ENCODE results near the gene MYL11.
"Not testable (repeated sequence)": the region's sequence is repeated elsewhere in the genome, so short reads cannot be mapped to it uniquely, and the experiment has no call there.

GRCh38 chr16:30396627-30397026 lies 22.0 kb downstream of the MYL11 start:
- TF ChIP-seq POLR2A (IDR thresholded peaks at IDR 0.05; ENCODE audit: borderline replicate concordance, extremely low read depth, insufficient read depth, insufficient read length); CTCF (IDR thresholded peaks at IDR 0.05 in 2 of 3, conservative IDR thresholded peaks at IDR 0.05 in 1 of 3; ENCODE audit: borderline replicate concordance in 1 of 3, insufficient read depth in 1 of 3, low read depth in 2 of 3, low read length in 2 of 3); TCF7L2 (IDR thresholded peaks at IDR 0.05; ENCODE audit: borderline replicate concordance, extremely low read depth, insufficient read depth, insufficient read length); JUND (IDR thresholded peaks at IDR 0.05); POLR2AphosphoS5 (IDR thresholded peaks at IDR 0.05; ENCODE audit: low read depth, low read length); RAD21 (IDR thresholded peaks at IDR 0.05; ENCODE audit: low read depth); ATF3 (IDR thresholded peaks at IDR 0.05); SRF (IDR thresholded peaks at IDR 0.05; ENCODE audit: low read depth); FOSL1 (IDR thresholded peaks at IDR 0.05; ENCODE audit: low read depth); EZH2phosphoT487 (IDR thresholded peaks at IDR 0.05; ENCODE audit: borderline replicate concordance); REST (IDR thresholded peaks at IDR 0.05; ENCODE audit: low read depth); ELF1 (IDR thresholded peaks at IDR 0.05; ENCODE audit: borderline replicate concordance, low read depth): not testable (repeated sequence)
